Spleen (tissue), 7 donors: ENCODE measurements around the gene KCNMB2.

ENCODE experiments used
- POLR2A ChIP-seq, 3 donors: fragments of 450-650 bp; IDR thresholded peaks; one replicate each; pipeline ENCODE4 v1.5.1; 2017; ENCODE audit warnings: antibody characterized with exemption in 3 of 3, mild to moderate bottlenecking in 1 of 3
- TF ChIP-seq, protein P1 (sequence below), 11 experiments: fragments of 200-600 bp in 7 of 11; fragments of 450-650 bp in 4 of 11; sonication (generic) in 4 of 11; IDR thresholded peaks in 8 of 11; conservative IDR thresholded peaks in 3 of 11; 1 replicate in 7 of 11; 2 replicates in 4 of 11; pipeline versions ENCODE4 v1.4.0 to v1.8.0; 2016 to 2021; ENCODE audit warnings: antibody characterized with exemption in 11 of 11, inconsistent platforms in 4 of 11, mild to moderate bottlenecking in 1 of 11
- donor health status: DM: no; HTN: no; CAD: no; lungs with moderate emphysema.
- donor health status: DM: no; HTN: no; CAD: no.
- donor health status: DM: no; HTN: no; CAD: no.

DNA sequence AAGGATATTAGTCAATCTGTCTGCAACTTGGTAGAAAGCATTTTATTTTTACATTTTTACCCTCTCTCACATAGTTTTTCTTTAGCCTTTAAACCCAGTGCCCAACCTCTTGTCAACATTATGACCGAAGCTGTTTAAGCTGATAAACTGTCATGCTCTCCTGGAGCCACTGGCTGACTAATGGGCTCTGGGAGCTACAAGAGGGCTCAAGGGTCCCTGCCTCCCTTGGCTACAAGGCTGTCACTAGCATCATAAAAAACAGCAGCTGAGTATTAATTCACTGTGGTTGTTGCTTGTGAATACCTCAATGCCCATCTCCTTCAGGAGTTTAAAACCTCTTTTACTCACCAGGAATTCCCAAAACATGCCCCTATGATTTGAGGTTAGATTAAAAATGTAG, 297.5 kb downstream of the KCNMB2 start:
- TF ChIP-seq, protein P1, sequence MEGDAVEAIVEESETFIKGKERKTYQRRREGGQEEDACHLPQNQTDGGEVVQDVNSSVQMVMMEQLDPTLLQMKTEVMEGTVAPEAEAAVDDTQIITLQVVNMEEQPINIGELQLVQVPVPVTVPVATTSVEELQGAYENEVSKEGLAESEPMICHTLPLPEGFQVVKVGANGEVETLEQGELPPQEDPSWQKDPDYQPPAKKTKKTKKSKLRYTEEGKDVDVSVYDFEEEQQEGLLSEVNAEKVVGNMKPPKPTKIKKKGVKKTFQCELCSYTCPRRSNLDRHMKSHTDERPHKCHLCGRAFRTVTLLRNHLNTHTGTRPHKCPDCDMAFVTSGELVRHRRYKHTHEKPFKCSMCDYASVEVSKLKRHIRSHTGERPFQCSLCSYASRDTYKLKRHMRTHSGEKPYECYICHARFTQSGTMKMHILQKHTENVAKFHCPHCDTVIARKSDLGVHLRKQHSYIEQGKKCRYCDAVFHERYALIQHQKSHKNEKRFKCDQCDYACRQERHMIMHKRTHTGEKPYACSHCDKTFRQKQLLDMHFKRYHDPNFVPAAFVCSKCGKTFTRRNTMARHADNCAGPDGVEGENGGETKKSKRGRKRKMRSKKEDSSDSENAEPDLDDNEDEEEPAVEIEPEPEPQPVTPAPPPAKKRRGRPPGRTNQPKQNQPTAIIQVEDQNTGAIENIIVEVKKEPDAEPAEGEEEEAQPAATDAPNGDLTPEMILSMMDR (IDR thresholded peaks at IDR 0.05 in 8 of 11, conservative IDR thresholded peaks at IDR 0.05 in 3 of 11), result no peak
- no peak for TF ChIP-seq POLR2A (IDR thresholded peaks at IDR 0.05)
